HepG2 (cell line): ENCODE measurements around the gene ELP5. TPM values are rescaled to one million over a fixed set of nuclear protein-coding genes. Genes with fewer than 3 reads are reported as not detected.
A peak's percentile ranks its signal among the peaks of the same experiment; 100 is the strongest.

Experiments used
- FOXC1 ChIP-seq: sonication (generic); formaldehyde crosslinking; IDR thresholded peaks from 2 replicates; pipeline ENCODE4 v1.8.0; 2022; ENCODE audit warnings: mild to moderate bottlenecking, missing genetic modification reagents, borderline replicate concordance
- HNF4G ChIP-seq, 2 experiments: sonication (generic) in 1 of 2; formaldehyde crosslinking in 1 of 2; IDR thresholded peaks; 2 replicates each; pipeline versions ENCODE4 v1.4.0 to v1.6.1; 2011 to 2020; ENCODE audit warnings: borderline replicate concordance in 2 of 2, low read depth in 2 of 2, mild to moderate bottlenecking in 2 of 2, low read length in 1 of 2, missing genetic modification reagents in 1 of 2, moderate library complexity in 1 of 2
- KDM6A ChIP-seq: IDR thresholded peaks from 2 replicates; pipeline ENCODE4 v1.6.1; 2016; ENCODE audit warnings: low read depth
- TEAD2 ChIP-seq: sonication (generic); formaldehyde crosslinking; IDR thresholded peaks from 2 replicates; pipeline ENCODE4 v1.9.0; 2021; ENCODE audit warnings: missing genetic modification reagents
- ZIK1 ChIP-seq: sonication (generic); formaldehyde crosslinking; IDR thresholded peaks from 2 replicates; pipeline ENCODE4 v1.5.0; 2020; ENCODE audit warnings: mild to moderate bottlenecking, low read depth, missing genetic modification reagents, borderline replicate concordance
- ZMAT3 ChIP-seq: sonication (generic); formaldehyde crosslinking; conservative IDR thresholded peaks from 2 replicates; pipeline ENCODE4 v1.7.0; 2021; ENCODE audit warnings: missing genetic modification reagents
- ZNF331 ChIP-seq: sonication (generic); formaldehyde crosslinking; IDR thresholded peaks from 2 replicates; pipeline ENCODE4 v1.4.0; 2020; ENCODE audit warnings: missing genetic modification reagents
- ZNF747 ChIP-seq: sonication (generic); formaldehyde crosslinking; IDR thresholded peaks from 2 replicates; pipeline ENCODE4 v1.8.1; 2023; ENCODE audit warnings: missing genetic modification reagents, mild to moderate bottlenecking, borderline replicate concordance
- ZNF780A ChIP-seq: sonication (generic); formaldehyde crosslinking; IDR thresholded peaks from 2 replicates; pipeline ENCODE4 v1.8.0; 2022; ENCODE audit warnings: mild to moderate bottlenecking, missing genetic modification reagents, moderate library complexity
- ZNF883 ChIP-seq: sonication (generic); formaldehyde crosslinking; IDR thresholded peaks from 2 replicates; pipeline ENCODE4 v1.5.1; 2020; ENCODE audit warnings: mild to moderate bottlenecking, missing genetic modification reagents; ENCODE audit errors: not compliant biosample characterization
- polyA plus RNA-seq, 8 experiments: library from polyadenylated mRNA; depleted of rRNA in 3 of 8; stranded (reverse) in 7 of 8; unstranded in 1 of 8; fragments of >200 nt; fragmentation: Illumina TruSeq in 4 of 8; extraction: Trizol in 4 of 8; gene quantifications; 2 replicates each; pipeline versions ENCODE4 v1.2.1 to v1.2.3, GENCODE V29; 2011 to 2016; ENCODE audit warnings: low read depth in 4 of 8, missing spikeins in 1 of 8, mixed read lengths in 1 of 8; ENCODE audit not compliant: insufficient read depth in 1 of 8
- total RNA-seq, 5 experiments: library from RNA; depleted of rRNA; stranded (reverse); fragments of >200 nt; fragmentation: Illumina TruSeq; extraction: Trizol; gene quantifications; 2 replicates each; pipeline ENCODE4 v1.2.3, GENCODE V29; 2016; ENCODE audit warnings: low read depth in 1 of 5
- TF ChIP-seq, protein P1 (sequence below): sonication (generic); formaldehyde crosslinking; IDR thresholded peaks from 2 replicates; pipeline ENCODE4 v1.4.0; 2020; ENCODE audit warnings: missing genetic modification reagents, borderline replicate concordance
- TF ChIP-seq, protein P2 (sequence below): sonication (generic); formaldehyde crosslinking; IDR thresholded peaks from 2 replicates; pipeline ENCODE4 v1.4.0; 2020; ENCODE audit warnings: missing genetic modification reagents
- TF ChIP-seq, protein P3 (sequence below): sonication (generic); formaldehyde crosslinking; IDR thresholded peaks from 2 replicates; pipeline ENCODE4 v1.5.0; 2020; ENCODE audit warnings: mild to moderate bottlenecking, missing genetic modification reagents
- TF ChIP-seq, protein P4 (sequence below): IDR thresholded peaks from 2 replicates; pipeline ENCODE4 v1.6.1; 2012; ENCODE audit warnings: inconsistent platforms
- TF ChIP-seq, protein P5 (sequence below): sonication (generic); formaldehyde crosslinking; IDR thresholded peaks from 2 replicates; pipeline ENCODE4 v1.5.1; 2020; ENCODE audit warnings: mild to moderate bottlenecking, moderate library complexity, missing genetic modification reagents
- TF ChIP-seq, protein P6 (sequence below): sonication (generic); formaldehyde crosslinking; IDR thresholded peaks from 2 replicates; pipeline ENCODE4 v1.4.0; 2020; ENCODE audit warnings: missing genetic modification reagents

The ELP5 gene
- total and polyA plus RNA-seq, 2 of the 13 experiments (the other 11 are each of a cell fraction or from before 2014, with no cell fraction given) = 67.6 to 69.8 TPM

DNA sequence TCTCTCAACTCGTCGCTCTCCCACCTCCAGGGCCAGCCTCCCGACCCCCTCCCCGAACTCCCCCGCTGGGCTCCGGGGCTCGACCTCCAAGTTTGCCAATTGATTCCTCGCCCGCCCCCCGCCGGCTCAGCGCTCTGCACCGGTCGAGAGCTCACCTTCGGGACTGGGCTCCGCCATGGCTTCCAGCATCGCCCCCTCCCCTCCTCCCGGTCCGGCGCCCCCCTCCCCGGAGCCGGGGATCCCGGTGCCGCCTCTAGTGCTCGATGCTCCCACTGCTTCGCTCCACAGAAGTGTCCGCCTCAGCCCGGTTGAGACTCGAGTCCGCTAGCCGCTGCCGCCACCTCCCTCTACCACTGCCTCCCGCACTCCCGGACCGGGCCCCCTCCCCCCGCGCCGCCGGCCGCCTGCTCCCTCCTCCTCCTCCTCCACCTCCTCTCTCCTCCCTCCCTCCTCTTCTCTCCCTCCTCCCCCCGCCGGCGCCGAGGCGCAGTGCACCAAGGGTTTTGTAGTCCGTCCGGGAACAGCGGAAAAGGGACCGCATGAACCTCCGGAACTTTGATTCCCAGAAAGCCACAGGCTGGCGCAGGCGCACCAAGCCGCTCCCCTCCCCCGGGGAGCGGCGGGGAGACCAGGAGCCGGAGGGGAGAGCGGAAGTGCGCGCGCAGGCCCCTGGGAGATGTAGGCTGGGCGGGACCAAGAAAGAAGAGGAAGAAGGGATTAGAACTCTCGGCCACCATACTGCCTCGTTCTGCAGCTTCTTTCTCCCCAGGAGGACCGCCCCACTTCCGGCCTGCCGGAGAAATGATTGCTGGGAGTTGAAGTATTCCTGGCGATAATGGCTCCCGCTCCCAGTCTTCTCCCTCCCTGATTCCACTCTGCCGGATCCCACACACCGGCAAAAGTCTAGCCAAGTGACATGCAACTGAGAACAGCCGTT lies 12.7 kb upstream of the ELP5 start, which contains the start of gene PHF23 (continued):
- TF ChIP-seq, protein P1, sequence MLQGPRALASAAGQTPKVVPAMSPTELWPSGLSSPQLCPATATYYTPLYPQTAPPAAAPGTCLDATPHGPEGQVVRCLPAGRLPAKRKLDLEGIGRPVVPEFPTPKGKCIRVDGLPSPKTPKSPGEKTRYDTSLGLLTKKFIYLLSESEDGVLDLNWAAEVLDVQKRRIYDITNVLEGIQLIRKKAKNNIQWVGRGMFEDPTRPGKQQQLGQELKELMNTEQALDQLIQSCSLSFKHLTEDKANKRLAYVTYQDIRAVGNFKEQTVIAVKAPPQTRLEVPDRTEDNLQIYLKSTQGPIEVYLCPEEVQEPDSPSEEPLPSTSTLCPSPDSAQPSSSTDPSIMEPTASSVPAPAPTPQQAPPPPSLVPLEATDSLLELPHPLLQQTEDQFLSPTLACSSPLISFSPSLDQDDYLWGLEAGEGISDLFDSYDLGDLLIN (CRISPR knock-in tag) = 0 out of 2 replicates have a peak, but pooled peaks have one; percentile 46
- TF ChIP-seq ZNF780A (CRISPR knock-in tag) (0 out of 2 replicates have a peak, but pooled peaks have one; percentile 27), ZNF747 (peak; percentile 59; the same call in 1 of the 2 replicates), ZMAT3 (CRISPR knock-in tag) (no peak), KDM6A (CRISPR knock-in tag) (no peak), ZIK1 (CRISPR knock-in tag) (no peak), FOXC1 (CRISPR knock-in tag) (peak; percentile 20; the same call in 1 of the 2 replicates), HNF4G (IDR thresholded peaks at IDR 0.05; ENCODE audit: borderline replicate concordance, low read depth, low read length) (peak; percentile 12; the same call in 1 of the 2 replicates), HNF4G (CRISPR knock-in tag; IDR thresholded peaks at IDR 0.05; ENCODE audit: borderline replicate concordance, low read depth) (0 out of 2 replicates have a peak, but pooled peaks have one; percentile 37), ZNF883 (peak; percentile 41), TEAD2 (CRISPR knock-in tag) (no peak), ZNF331 (CRISPR knock-in tag) (no peak)
- TF ChIP-seq, protein P2, sequence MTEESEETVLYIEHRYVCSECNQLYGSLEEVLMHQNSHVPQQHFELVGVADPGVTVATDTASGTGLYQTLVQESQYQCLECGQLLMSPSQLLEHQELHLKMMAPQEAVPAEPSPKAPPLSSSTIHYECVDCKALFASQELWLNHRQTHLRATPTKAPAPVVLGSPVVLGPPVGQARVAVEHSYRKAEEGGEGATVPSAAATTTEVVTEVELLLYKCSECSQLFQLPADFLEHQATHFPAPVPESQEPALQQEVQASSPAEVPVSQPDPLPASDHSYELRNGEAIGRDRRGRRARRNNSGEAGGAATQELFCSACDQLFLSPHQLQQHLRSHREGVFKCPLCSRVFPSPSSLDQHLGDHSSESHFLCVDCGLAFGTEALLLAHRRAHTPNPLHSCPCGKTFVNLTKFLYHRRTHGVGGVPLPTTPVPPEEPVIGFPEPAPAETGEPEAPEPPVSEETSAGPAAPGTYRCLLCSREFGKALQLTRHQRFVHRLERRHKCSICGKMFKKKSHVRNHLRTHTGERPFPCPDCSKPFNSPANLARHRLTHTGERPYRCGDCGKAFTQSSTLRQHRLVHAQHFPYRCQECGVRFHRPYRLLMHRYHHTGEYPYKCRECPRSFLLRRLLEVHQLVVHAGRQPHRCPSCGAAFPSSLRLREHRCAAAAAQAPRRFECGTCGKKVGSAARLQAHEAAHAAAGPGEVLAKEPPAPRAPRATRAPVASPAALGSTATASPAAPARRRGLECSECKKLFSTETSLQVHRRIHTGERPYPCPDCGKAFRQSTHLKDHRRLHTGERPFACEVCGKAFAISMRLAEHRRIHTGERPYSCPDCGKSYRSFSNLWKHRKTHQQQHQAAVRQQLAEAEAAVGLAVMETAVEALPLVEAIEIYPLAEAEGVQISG = peak; percentile 93
- TF ChIP-seq, protein P3, sequence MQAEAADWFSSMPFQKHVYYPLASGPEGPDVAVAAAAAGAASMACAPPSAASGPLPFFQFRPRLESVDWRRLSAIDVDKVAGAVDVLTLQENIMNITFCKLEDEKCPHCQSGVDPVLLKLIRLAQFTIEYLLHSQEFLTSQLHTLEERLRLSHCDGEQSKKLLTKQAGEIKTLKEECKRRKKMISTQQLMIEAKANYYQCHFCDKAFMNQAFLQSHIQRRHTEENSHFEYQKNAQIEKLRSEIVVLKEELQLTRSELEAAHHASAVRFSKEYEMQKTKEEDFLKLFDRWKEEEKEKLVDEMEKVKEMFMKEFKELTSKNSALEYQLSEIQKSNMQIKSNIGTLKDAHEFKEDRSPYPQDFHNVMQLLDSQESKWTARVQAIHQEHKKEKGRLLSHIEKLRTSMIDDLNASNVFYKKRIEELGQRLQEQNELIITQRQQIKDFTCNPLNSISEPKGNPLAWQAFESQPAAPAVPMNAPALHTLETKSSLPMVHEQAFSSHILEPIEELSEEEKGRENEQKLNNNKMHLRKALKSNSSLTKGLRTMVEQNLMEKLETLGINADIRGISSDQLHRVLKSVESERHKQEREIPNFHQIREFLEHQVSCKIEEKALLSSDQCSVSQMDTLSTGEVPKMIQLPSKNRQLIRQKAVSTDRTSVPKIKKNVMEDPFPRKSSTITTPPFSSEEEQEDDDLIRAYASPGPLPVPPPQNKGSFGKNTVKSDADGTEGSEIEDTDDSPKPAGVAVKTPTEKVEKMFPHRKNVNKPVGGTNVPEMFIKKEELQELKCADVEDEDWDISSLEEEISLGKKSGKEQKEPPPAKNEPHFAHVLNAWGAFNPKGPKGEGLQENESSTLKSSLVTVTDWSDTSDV (CRISPR knock-in tag) = 0 out of 2 replicates have a peak, but pooled peaks have one; percentile 35
- TF ChIP-seq, protein P4, sequence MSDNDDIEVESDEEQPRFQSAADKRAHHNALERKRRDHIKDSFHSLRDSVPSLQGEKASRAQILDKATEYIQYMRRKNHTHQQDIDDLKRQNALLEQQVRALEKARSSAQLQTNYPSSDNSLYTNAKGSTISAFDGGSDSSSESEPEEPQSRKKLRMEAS = peak; percentile 47
- TF ChIP-seq, protein P5, sequence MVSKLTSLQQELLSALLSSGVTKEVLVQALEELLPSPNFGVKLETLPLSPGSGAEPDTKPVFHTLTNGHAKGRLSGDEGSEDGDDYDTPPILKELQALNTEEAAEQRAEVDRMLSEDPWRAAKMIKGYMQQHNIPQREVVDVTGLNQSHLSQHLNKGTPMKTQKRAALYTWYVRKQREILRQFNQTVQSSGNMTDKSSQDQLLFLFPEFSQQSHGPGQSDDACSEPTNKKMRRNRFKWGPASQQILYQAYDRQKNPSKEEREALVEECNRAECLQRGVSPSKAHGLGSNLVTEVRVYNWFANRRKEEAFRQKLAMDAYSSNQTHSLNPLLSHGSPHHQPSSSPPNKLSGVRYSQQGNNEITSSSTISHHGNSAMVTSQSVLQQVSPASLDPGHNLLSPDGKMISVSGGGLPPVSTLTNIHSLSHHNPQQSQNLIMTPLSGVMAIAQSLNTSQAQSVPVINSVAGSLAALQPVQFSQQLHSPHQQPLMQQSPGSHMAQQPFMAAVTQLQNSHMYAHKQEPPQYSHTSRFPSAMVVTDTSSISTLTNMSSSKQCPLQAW (CRISPR knock-in tag) = peak; percentile 66
- TF ChIP-seq, protein P6, sequence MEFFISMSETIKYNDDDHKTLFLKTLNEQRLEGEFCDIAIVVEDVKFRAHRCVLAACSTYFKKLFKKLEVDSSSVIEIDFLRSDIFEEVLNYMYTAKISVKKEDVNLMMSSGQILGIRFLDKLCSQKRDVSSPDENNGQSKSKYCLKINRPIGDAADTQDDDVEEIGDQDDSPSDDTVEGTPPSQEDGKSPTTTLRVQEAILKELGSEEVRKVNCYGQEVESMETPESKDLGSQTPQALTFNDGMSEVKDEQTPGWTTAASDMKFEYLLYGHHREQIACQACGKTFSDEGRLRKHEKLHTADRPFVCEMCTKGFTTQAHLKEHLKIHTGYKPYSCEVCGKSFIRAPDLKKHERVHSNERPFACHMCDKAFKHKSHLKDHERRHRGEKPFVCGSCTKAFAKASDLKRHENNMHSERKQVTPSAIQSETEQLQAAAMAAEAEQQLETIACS (CRISPR knock-in tag) = no peak
